ENCODE results near the gene GSG1L2.

- no peak for TF ChIP-seq EZH2phosphoT487 (IDR thresholded peaks at IDR 0.05)
- TF ChIP-seq, protein P1, sequence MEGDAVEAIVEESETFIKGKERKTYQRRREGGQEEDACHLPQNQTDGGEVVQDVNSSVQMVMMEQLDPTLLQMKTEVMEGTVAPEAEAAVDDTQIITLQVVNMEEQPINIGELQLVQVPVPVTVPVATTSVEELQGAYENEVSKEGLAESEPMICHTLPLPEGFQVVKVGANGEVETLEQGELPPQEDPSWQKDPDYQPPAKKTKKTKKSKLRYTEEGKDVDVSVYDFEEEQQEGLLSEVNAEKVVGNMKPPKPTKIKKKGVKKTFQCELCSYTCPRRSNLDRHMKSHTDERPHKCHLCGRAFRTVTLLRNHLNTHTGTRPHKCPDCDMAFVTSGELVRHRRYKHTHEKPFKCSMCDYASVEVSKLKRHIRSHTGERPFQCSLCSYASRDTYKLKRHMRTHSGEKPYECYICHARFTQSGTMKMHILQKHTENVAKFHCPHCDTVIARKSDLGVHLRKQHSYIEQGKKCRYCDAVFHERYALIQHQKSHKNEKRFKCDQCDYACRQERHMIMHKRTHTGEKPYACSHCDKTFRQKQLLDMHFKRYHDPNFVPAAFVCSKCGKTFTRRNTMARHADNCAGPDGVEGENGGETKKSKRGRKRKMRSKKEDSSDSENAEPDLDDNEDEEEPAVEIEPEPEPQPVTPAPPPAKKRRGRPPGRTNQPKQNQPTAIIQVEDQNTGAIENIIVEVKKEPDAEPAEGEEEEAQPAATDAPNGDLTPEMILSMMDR (IDR thresholded peaks at IDR 0.05): no peak
- no peak for TF ChIP-seq EZH2 (IDR thresholded peaks at IDR 0.05)
Measured at GRCh38 chr17:9811537-9811936, 10.3 kb downstream of the GSG1L2 start.

All from neural progenitor cell (in vitro differentiated cells).